Esophagus squamous epithelium (tissue), 5 donors: ENCODE data around the gene EGR2. TPM values are rescaled to one million over a fixed set of nuclear protein-coding genes. Genes with fewer than 3 reads are reported as not detected.
A peak's percentile ranks its signal among the peaks of the same experiment; 100 is the strongest.

Experiments used
- DNase-seq: peaks from one replicate; lab custom pipeline; 2025; lab: John Stamatoyannopoulos, UW
- H3K27ac ChIP-seq, 4 donors: fragments of 200-600 bp; sonication (generic); one replicate each; pipeline ENCODE4 v1.5.1; 2016 to 2019; ENCODE audit warnings: mild to moderate bottlenecking in 1 of 4
- H3K27me3 ChIP-seq, 4 donors: fragments of 200-600 bp; sonication (generic); 1 replicate in 3 of 4; 2 replicates in 1 of 4; pipeline versions ENCODE4 v1.5.1 to v1.6.0; 2017 to 2021; ENCODE audit warnings: antibody characterized with exemption in 1 of 4
- H3K36me3 ChIP-seq, 3 donors: fragments of 200-600 bp; sonication (generic); one replicate each; pipeline ENCODE4 v1.5.1; 2016 to 2019
- H3K4me1 ChIP-seq, 3 donors: fragments of 200-600 bp; sonication (generic); one replicate each; pipeline ENCODE4 v1.5.1; 2017 to 2019
- H3K4me3 ChIP-seq, 4 donors: fragments of 200-600 bp; sonication (generic); 1 replicate in 3 of 4; 2 replicates in 1 of 4; pipeline ENCODE4 v1.5.1; 2016 to 2019; ENCODE audit warnings: mild to moderate bottlenecking in 2 of 4, moderate library complexity in 1 of 4
- H3K9me3 ChIP-seq, 3 donors: fragments of 200-600 bp; sonication (generic); one replicate each; pipeline ENCODE4 v1.5.1; 2016 to 2019
- POLR2A ChIP-seq, 4 donors: fragments of 450-650 bp; IDR thresholded peaks; one replicate each; pipeline ENCODE4 v1.6.1; 2017; ENCODE audit warnings: antibody characterized with exemption in 4 of 4, mild to moderate bottlenecking in 4 of 4, moderate library complexity in 3 of 4
- WGBS, 2 donors: methylation state at CpG; one replicate each; pipeline ENCODE4 v1.1.5; 2018; 5-methylcytosine and 5-hydroxymethylcytosine counted together
- intact Hi-C: fragments of 100-400 bp; cut with DNase I; formaldehyde crosslinking; loops from one replicate; pipeline ENCODE4 v1.15.0; 2022
- total RNA-seq, 4 donors: library from RNA; depleted of rRNA; stranded (reverse); fragments of >200 nt; gene quantifications; one replicate each; pipeline ENCODE4 v1.1.0, GENCODE V29; 2016
- TF ChIP-seq, protein P1 (sequence below), 6 experiments: fragments of 450-650 bp in 4 of 6; fragments of 200-600 bp in 2 of 6; sonication (generic) in 2 of 6; IDR thresholded peaks; one replicate each; pipeline ENCODE4 v1.5.1; 2016 to 2019; ENCODE audit warnings: antibody characterized with exemption in 6 of 6, mild to moderate bottlenecking in 4 of 6, moderate library complexity in 4 of 6
- donor health status: DM: yes; HTN: yes; CAD: no.

EGR2 gene
- total RNA-seq, 4 donors from 2014 or later = under 0.01 to 0.62 (median 0.48) TPM

DNA sequence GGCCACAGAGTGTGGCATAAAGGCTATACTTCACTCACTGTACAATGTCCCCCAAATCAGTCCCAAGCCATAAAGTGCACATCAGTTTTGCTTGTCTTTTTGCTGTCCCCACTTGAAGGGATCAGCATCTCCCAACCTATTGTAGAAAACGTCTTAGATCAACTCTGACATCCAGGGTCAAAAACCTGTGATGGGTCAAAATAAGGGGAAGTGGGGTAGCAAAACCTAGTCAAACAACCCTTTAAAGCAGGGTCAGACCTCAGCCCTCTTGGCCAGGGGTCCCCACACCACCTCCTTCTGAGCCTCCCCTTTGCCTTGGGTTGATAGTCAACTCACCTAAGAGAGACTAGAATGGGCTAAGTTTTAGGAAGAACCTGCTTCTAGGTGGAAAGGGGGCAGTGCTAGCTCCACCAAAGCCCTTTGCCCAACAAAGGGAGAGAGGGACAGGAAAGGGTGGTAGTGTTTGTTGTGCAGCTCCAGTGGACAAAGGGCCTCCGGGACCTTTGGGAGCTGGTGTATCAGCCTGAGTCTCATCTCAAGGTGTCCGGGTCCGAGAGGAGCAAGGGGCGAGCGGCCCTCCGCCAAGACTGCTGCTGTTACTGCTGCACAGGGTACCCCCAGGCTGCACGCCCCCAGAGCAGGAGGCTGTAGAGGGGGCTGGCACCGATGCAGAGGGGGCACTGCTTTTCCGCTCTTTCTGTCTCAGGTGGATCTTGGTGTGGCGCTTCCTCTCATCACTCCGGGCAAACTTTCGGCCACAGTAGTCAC is 3.3 kb downstream of the EGR2 start:
- intact Hi-C loops = loop anchor here (10.0 kb wide), 1 partner anchor 198 kb away; no protein-coding TSS in a partner anchor
- TF ChIP-seq, protein P1, sequence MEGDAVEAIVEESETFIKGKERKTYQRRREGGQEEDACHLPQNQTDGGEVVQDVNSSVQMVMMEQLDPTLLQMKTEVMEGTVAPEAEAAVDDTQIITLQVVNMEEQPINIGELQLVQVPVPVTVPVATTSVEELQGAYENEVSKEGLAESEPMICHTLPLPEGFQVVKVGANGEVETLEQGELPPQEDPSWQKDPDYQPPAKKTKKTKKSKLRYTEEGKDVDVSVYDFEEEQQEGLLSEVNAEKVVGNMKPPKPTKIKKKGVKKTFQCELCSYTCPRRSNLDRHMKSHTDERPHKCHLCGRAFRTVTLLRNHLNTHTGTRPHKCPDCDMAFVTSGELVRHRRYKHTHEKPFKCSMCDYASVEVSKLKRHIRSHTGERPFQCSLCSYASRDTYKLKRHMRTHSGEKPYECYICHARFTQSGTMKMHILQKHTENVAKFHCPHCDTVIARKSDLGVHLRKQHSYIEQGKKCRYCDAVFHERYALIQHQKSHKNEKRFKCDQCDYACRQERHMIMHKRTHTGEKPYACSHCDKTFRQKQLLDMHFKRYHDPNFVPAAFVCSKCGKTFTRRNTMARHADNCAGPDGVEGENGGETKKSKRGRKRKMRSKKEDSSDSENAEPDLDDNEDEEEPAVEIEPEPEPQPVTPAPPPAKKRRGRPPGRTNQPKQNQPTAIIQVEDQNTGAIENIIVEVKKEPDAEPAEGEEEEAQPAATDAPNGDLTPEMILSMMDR (IDR thresholded peaks at IDR 0.05) = no peak
- no peak for TF ChIP-seq POLR2A (IDR thresholded peaks at IDR 0.05)
- H3K9me3 ChIP-seq = no peaks in the 10 kb centered on the region
- no peak overlapping the region for H3K4me3 ChIP-seq
- DNase-seq = no peak
- H3K27me3 ChIP-seq = peaks cover 0 to 31% (median 6%) of the 10 kb centered on the region in 4 donors
- WGBS, 2 donors = 92 to 95% methylated on average over 8 to 12 of the region's 13 CpGs
- H3K36me3 ChIP-seq = peaks cover 0 to 18% (median 0%) of the 10 kb centered on the region in 3 donors
- no peak overlapping the region for H3K27ac ChIP-seq
- H3K4me1 ChIP-seq = peaks cover 15 to 47% (median 16%) of the 10 kb centered on the region in 3 donors

DNA sequence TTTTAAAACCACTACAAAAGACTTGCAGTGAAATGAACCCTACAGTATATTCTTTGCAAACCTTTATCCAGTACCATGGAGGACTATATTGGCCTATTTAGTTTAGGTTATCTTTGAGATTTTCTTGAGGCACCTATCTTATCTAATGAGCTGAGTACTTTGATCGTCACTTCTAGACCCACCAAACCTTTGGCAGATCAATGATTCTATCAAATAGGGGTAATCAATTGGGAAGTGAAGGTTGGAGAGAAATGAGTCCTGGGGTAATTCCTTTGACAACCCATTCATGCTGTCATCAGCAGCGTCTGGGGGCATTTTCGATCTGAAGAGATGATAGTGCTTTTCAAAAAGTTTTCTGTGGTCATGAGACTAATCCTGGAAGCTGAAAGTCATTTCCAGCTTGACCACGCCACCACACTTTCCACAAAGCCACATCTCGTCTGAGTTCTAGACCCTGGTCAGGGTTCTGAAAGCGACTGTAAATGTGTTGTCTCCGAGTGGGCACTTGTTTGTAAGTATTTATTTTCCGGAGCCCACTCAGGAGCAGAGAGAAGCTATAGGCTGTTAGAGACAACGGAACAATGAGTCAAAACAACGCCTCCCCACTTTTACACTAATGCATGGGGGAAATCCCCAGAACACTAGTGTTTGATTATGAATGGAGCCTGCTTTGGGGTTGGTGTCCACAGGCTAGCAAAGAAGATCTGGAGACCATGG is 4.8 kb downstream of the EGR2 start:
- intact Hi-C loops = loop anchor here (10.0 kb wide), 1 partner anchor 197 kb away; no protein-coding TSS in a partner anchor
- H3K4me1 ChIP-seq = peaks cover 22 to 54% (median 26%) of the 10 kb centered on the region in 3 donors
- 71 to 85% methylated on average over 10 of the region's 10 CpGs for WGBS, 2 donors

DNA sequence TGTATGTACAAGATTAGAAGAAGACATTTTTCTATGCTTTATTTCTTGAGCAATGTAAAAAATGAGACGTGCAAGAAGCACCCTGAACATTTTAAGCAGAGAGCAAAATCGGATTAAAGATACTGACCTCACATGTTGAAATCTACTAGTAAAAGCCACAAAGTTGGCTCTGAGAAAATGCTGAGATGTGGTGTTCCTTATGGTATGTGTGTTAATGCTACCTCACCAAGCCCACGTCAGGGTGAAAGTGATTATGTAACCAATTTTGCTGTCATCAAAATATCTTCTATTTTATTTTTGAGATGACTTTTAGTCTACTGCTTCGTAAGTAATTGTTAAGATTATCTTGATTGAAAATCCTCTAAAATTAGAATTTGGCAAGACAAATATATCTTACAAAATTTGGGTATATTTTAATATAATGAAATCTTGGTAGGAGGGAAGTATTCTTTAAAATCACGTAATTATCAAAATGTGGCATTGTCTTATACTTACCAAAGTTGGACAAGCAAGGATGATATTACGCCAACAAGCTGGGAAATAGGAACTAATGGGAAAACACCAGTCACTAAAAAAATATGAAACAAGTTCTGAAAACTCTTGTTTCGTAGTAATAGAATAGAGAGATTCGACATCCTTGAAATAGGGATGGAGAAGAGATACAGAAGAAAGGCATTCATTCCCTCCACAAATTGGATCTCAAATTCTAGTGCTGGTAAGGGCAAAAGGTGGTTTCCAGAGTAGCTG is 5.8 kb downstream of the EGR2 start:
- H3K36me3 ChIP-seq = peaks cover 0 to 18% (median 0%) of the 10 kb centered on the region in 3 donors
- peaks cover 0 to 24% (median 4%) of the 10 kb centered on the region in 4 donors for H3K27me3 ChIP-seq
- TF ChIP-seq, protein P1 (IDR thresholded peaks at IDR 0.05) = no peak
- TF ChIP-seq POLR2A (IDR thresholded peaks at IDR 0.05) = no peak
- intact Hi-C loops = loop anchor here (10.0 kb wide), 1 partner anchor 196 kb away; no protein-coding TSS in a partner anchor
- DNase-seq = no peak
- H3K9me3 ChIP-seq = no peaks in the 10 kb centered on the region
- H3K4me3 ChIP-seq = no peak overlapping the region
- 85 to 89% methylated on average over 8 of the region's 8 CpGs for WGBS, 2 donors
- no peak overlapping the region for H3K27ac ChIP-seq
- peaks cover 23 to 56% (median 27%) of the 10 kb centered on the region in 3 donors for H3K4me1 ChIP-seq

More for the DNA sequence above, 4.8 kb downstream of the EGR2 start:
- H3K27ac ChIP-seq = no peak overlapping the region
- peaks cover 0 to 18% (median 0%) of the 10 kb centered on the region in 3 donors for H3K36me3 ChIP-seq
- no peak for DNase-seq
- TF ChIP-seq POLR2A (IDR thresholded peaks at IDR 0.05) = no peak
- TF ChIP-seq, protein P1 (IDR thresholded peaks at IDR 0.05) = no peak
- no peaks in the 10 kb centered on the region for H3K9me3 ChIP-seq
- H3K27me3 ChIP-seq = peaks cover 0 to 31% (median 6%) of the 10 kb centered on the region in 4 donors
- no peak overlapping the region for H3K4me3 ChIP-seq

DNA sequence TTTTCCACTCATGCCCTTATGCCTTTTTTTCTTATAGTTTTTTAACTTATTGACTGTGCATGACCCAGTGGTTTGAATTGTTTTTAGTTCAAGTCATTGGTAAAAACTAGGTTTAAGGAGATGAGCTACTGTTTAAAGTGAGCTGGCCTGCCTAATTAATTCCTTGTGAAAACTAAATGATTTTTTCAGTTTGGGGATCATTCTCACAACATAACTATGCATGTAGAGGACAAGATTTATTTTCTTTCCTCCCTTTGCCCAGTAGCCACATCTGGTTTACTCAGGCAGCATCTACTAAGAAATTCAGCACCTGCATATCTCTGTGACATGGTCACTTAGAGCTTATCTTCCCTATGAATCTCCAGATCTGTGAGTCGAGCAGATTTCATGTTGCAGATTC is 9.9 kb downstream of the EGR2 start:
- Histone ChIP-seq H3K27me3 (no peaks in the 10 kb centered on the region), H3K9me3 (no peaks in the 10 kb centered on the region), H3K36me3 (peaks cover 0 to 18% (median 0%) of the 10 kb centered on the region in 3 donors), H3K4me3 (peak overlapping the region in 3 of 4 donors; percentile 89 to 93 (median 92)), H3K27ac (no peak overlapping the region), H3K4me1 (peaks cover 19 to 51% (median 19%) of the 10 kb centered on the region in 3 donors)
- no peak for DNase-seq
- 12 to 22% methylated on average over 1 of the region's 1 CpG for WGBS, 2 donors
- no peak for TF ChIP-seq POLR2A (IDR thresholded peaks at IDR 0.05)
- TF ChIP-seq, protein P1 (IDR thresholded peaks at IDR 0.05) = no peak
- intact Hi-C loops = no loop called here
